Cerebellar nuclear complex (tissue), 1 donor: ENCODE results near the gene FMN1.
"Not testable (repeated sequence)": the region's sequence is repeated elsewhere in the genome, so short reads cannot be mapped to it uniquely, and the experiment has no call there.

Experiments used
- DNase-seq, 2 experiments: peaks; one replicate each; lab custom pipeline; 2025; lab: John Stamatoyannopoulos, UW

FMN1 gene

GRCh38 chr15:33089878-33090757, 104.4 kb downstream of the FMN1 start:
- DNase-seq, result no peak

GRCh38 chr15:33089165-33089877, 105.2 kb downstream of the FMN1 start:
- DNase-seq, result no peak

GRCh38 chr15:33086500-33087121, 107.9 kb downstream of the FMN1 start:
- DNase-seq, result no peak

DNA sequence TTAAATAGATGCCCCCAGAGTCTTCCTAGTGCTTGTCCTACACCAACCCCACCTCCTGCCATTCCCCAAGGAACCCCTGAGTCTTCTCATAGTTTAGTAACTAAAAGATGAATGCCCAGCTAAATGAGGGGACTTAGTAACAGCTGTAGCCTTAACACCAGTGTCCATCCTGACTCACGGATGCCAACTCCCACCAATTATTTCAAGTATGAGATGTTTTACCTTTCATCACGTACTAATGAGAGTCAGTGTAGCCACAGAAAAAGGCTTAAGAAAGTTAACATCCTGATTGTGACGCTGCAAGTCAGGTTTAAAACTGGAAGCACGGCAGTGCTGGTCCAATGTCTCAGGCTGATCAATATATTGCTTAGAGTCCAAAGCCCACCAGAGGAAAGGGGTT, 109.9 kb downstream of the FMN1 start:
- DNase-seq, result no peak

DNA sequence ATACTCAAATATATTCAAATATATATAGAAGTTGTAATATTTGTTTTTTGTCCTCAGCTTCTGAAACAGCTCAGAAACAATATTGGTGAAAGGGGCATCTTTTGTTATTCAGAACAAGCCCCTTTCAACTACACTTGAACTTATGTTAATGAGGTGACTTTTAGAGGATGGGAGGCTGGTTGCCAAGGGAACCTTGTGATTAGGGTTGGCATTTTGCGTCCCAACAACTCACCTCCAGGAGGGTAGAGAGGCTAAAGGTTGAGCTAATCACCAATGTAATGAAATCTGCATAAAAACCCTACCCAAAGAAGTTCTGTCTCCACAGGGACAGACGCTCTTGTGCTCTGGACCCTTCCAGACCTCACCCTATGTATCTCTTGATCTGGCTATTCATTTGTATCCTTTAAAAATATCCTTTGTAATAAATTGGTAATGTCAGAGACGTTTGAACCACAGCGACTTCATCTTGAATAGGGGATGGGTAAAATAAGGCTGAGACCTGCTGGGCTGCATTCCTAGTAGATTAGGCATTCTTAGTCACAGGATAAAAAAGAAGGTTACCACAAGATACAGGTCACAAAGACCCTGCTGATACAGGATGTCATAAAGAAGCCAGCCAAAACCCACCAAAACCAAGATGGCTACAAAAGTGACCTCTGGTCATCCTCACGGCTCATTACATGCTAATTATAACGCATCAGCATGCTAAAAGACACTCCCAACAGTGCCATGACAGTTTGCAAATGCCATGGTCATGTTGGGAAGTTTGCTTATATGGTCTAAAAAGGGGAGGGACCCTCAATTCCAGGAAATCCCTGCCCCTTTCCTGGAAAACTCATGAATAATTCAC, 111.1 kb downstream of the FMN1 start:
- no peak for DNase-seq

- DNase-seq, result no peak
These were observed 114.5 kb downstream of the FMN1 start for GRCh38 chr15:33080006-33080405.

DNA sequence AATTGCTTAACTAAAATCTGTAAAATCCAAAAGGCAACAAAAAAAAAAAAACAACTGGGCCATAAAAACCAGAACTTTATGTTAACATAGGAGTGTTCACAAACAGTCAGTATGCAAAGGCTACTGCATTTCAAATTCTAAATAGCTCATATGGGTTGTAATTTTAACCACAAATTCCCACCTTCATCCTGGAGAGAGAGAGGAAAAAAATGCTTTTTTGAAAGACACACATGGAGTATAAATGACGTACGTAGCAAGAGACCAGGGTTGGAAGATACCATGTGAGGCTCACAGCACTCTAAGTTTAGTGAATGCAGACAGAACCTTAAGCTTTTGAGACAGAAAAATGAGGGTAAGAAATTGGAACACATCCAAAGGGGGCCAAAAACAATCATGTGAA, 115.9 kb downstream of the FMN1 start:
- DNase-seq, result no peak

DNA sequence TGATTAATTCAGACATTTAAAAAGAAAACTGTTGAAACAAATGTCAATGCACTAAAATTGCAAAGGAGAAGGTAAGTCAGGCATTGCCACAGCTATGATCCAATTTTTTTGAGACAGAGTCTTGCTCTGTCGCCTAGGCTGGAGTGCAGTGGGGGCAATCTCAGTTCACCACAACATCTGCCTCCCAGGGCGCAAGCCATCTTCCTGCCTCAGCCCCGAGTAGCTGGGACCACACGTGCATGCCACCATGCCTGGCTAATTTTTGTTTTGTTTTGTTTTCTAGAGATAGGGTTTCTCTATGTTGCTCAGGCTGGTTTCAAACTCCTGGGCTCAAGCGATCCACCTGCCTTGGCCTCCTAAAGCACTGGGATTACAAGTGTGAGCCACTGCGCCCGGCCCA, 117.6 kb downstream of the FMN1 start:
- DNase-seq, result no peak

GRCh38 chr15:33074942-33075341, 119.6 kb downstream of the FMN1 start:
- DNase-seq, result no peak

- DNase-seq, result no peak
These were observed 120.3 kb downstream of the FMN1 start for GRCh38 chr15:33074212-33074611.

- no peak for DNase-seq
These were observed 123.1 kb downstream of the FMN1 start for GRCh38 chr15:33071451-33071850.

DNA sequence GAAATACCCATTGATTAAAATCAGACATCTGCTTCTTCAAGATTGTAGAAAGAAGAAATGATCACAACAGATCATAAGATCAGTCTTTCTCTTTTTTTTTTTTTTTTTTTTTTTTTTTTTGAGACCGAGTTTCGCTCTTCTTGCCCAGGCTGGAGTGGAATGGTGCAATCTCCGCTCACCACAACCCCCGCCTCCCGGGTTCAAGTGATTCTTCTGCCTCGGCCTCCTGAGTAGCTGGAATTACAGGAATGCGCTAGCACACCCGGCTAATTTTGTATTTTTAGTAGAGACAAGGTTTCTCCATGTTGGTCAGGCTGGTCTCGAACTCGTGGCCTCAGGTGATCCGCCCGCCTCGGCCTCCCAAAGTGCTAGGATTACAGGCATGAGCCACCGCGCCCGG, 124.6 kb downstream of the FMN1 start:
- DNase-seq, result not testable (repeated sequence)

- no peak for DNase-seq
These were observed 125.4 kb downstream of the FMN1 start for GRCh38 chr15:33069161-33069560.

- no peak for DNase-seq
These were observed 126.0 kb downstream of the FMN1 start for GRCh38 chr15:33068511-33068990.

DNA sequence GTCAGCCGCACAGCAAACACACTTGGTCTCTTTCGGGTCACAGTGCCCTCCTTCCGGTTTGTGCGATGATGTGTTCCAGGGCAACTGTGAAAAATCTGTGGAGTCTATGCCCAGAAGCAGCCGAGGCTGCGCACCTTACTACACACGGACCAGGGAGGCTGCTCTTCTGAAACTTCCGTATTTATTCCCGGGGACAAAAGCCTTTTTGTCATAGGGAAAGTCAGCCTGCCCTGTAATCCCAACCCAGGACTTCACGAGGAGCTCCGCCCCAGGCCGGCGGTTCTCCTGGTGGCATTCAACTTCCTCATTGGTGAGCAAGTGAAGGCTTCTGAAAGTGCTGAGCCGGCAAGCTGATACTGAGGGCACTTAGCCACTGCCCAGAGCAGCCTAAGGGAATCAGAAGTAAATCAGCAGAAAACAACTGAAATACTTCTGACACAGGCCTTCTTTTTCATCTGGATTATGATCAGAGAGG, 126.5 kb downstream of the FMN1 start:
- no peak for DNase-seq

DNA sequence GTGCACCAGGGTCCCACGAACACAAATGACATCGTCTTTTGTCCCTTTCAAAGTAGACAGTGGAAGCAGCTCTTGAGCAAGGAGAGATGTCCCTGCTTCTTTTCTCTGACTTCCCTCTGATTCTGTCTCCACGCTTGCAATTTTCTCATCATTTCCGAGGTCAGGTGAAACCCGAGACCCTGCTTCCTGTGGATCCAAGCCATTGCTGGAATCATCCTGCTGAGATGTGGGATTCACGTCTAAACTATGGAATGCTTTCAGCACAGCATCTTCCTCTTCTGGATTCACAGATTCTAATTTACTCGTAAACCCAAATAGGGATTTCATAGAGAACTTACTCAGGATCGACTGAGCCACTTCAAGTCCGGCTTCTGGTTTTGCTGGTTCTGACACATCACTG, 127.1 kb downstream of the FMN1 start:
- DNase-seq, result no peak

DNA sequence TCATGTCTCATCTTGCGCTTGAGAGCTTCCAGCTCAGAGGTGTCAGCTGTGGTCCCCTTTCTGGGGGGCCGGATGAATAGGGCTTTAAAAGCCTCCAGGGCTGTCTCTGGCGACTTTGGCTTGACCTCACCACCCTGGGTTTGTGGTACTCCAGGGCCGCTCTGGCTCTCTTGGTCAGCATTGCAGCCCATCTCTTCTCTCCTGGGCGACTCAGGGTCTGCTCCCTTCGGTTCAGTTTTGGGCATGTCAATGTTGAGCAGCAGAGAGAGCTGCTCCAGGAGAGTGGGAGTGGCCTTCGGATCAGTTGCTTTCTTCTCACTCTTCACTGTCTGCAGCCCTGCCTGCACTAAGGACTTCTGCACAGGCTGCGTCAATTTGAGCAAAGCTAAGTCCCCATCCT, 127.9 kb downstream of the FMN1 start:
- no peak for DNase-seq

- no peak for DNase-seq
These were observed 129.6 kb downstream of the FMN1 start for GRCh38 chr15:33064878-33065277.

GRCh38 chr15:33059184-33059583, 135.3 kb downstream of the FMN1 start:
- DNase-seq, result no peak

DNA sequence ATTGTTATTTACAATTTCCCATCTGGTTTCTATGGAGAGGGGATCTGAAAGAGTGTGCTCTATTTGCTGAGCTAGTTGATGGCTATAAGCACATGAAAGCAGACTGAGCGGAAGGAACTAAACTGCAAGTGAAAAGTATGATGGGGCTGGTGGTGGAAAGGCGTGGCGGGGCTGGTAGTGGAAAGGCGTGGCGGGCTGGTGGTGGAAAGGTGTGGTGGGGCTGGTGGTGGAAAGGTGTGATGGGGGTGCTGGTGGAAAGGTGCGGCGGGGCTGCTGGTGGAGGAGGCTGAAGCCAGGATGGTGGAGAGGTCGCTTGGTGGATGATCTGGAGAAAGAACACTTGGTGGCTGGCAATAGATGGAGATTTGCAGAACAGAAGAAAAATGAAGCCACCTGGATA, 136.7 kb downstream of the FMN1 start:
- DNase-seq, result no peak

- DNase-seq, result no peak
These were observed 138.6 kb downstream of the FMN1 start for GRCh38 chr15:33055962-33056361.

GRCh38 chr15:33051528-33051927, 143.0 kb downstream of the FMN1 start:
- no peak for DNase-seq
